ENCODE results near the gene MTCH2.

The MTCH2 gene

DNA sequence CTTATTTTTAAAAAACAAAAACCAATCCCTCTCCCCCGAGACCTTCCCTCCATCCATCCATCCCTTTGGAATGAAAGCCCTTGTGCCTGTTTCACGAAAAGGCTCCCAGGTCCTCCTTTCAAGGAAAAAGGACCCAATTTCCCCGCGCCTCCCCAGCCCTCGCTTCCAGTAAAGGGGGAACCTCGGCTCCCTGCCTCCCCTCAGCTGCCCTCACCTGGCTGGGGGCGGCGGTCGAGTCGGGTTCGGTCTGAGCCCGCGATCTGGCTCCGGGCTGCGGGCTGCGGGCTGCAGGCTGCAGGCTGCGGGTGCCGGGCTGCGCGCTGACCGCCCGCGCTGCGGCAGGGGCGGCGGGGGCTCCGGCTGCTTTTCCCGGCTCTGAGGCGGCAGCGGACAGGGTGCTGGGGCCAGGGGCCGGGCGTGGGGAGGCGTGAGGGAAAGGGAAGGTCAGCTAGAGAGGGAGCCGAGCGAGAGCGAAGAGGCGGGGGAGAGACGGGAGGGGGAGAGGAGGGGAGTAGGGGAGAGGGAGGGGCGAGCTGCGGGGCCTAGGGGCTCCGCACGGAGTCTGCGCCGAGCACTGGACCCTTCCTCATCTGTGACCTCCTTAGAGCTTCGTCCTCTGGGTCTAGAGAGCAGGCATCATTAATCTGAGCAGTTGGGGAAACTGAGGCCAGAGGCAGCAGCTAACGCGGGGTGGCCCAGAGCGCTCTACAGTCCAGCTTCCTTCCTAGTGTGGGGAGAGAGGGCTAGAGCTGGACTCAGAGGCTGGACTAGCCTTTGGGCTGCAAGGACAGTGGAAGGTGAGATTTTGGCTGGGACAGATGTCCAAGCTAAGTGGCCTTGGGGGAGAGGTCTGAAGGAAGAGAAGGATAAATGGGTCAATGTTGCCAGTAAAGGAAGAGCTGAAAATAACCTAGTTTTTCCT, 48.2 kb downstream of the MTCH2 start, which contains the start of gene C1QTNF4:
C1QTNF4 (minus strand) TSS at position 478 of the 922 bp plus-strand sequence. CDS start 3,601 bp downstream, outside the sequence.
- TF ChIP-seq, protein P1, sequence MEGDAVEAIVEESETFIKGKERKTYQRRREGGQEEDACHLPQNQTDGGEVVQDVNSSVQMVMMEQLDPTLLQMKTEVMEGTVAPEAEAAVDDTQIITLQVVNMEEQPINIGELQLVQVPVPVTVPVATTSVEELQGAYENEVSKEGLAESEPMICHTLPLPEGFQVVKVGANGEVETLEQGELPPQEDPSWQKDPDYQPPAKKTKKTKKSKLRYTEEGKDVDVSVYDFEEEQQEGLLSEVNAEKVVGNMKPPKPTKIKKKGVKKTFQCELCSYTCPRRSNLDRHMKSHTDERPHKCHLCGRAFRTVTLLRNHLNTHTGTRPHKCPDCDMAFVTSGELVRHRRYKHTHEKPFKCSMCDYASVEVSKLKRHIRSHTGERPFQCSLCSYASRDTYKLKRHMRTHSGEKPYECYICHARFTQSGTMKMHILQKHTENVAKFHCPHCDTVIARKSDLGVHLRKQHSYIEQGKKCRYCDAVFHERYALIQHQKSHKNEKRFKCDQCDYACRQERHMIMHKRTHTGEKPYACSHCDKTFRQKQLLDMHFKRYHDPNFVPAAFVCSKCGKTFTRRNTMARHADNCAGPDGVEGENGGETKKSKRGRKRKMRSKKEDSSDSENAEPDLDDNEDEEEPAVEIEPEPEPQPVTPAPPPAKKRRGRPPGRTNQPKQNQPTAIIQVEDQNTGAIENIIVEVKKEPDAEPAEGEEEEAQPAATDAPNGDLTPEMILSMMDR (IDR thresholded peaks at IDR 0.05; ENCODE audit: extremely low read depth, insufficient read depth, missing control alignments), result no peak
- DNase-seq (ENCODE audit: low spot score), result no peak
- in situ Hi-C loops (cut with MboI; ENCODE audit: low pct_unique_long_range_greater_than_20kb, low sequenced_read_pairs, unreplicated experiment), result no loop called here

DNA sequence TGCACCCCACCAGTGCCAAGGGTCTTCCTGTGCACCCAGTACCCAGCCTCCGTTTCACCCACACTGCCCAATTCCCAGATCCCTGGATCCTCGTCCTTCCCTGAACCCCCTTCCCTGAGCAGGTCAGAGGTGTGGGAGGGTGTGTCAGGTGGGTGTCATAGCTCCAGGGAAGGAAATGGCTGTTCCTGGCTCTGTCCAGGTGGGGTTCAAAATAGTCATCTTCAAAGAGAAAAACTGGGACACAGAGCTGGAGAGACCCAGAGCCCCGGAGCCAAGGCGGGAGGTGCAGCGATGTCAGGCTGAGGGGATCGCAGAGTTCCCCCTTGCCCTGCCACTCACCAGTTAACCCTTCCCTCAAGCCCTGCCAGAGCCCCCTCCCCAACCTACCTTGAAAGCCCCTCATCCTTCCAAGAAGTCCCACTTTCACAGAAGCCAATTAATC, 48.8 kb downstream of the MTCH2 start:
- no peak for DNase-seq (ENCODE audit: low spot score)
- TF ChIP-seq, protein P1 (IDR thresholded peaks at IDR 0.05; ENCODE audit: extremely low read depth, insufficient read depth, missing control alignments), result no peak
- in situ Hi-C loops (cut with MboI; ENCODE audit: low pct_unique_long_range_greater_than_20kb, low sequenced_read_pairs, unreplicated experiment), result no loop called here

DNA sequence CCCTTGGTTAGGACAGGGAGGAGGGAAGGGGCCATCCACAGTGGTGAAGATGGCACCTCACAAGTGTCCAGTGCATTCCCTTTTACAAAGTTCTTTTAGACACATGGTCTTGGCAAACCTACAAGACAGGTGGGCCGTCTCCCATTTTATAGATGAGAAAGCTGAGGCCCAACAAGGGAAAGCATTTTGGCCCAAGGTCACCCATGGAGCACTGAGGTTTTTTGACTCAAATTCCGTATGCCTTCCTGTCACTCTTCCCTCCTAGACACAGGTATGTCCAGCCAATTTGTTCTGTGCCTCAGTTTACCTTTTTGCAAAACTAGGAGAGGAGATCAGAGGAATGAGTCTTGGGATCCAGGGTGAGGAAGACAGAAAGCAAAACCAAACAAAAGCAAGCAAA, 49.4 kb downstream of the MTCH2 start:
- in situ Hi-C loops (cut with MboI; ENCODE audit: low pct_unique_long_range_greater_than_20kb, low sequenced_read_pairs, unreplicated experiment), result no loop called here
- TF ChIP-seq, protein P1 (IDR thresholded peaks at IDR 0.05; ENCODE audit: extremely low read depth, insufficient read depth, missing control alignments), result no peak
- DNase-seq (ENCODE audit: low spot score), result no peak

DNA sequence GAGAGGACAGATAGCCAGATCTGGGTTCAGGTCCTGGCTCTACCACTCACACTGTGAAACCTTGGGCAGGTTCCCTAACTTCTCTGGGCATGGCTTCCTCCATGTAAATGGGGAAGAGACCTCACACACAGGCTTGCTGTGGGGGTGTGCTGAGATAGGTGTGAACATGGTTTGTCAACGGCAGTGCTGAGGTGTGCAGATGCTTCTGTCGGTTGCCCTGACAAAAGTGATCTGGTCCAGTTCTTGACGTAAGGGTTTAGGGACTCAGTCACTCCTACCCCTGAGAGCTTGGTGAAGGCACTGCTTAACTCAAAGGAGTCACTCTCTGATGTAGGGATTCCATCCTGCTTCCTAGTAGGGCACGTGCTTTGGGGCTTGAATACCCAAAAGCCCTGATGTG, 50.1 kb downstream of the MTCH2 start:
- TF ChIP-seq, protein P1 (IDR thresholded peaks at IDR 0.05; ENCODE audit: extremely low read depth, insufficient read depth, missing control alignments), result no peak
- in situ Hi-C loops (cut with MboI; ENCODE audit: low pct_unique_long_range_greater_than_20kb, low sequenced_read_pairs, unreplicated experiment), result no loop called here

DNA sequence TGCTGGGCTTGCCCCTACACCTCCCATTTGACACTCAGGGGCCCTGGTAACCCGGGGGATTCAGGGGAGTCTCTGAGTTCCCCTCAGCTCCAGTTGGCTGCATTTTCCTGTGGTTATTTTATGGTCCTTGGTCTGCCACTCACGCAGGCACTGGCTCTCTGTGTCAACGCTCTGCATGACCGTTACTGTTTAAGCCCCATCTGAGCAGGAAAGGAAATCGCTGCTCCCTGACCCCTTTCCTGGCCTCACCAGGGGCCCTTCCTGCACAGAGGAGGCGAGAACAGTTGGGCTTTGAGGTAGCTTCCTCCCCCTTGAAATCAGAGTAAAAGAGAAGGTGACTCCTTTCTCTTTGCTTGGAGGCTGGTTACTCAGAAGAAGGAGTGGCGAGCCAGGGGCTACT, 50.6 kb downstream of the MTCH2 start:
- in situ Hi-C loops (cut with MboI; ENCODE audit: low pct_unique_long_range_greater_than_20kb, low sequenced_read_pairs, unreplicated experiment), result no loop called here
- DNase-seq (ENCODE audit: low spot score), result no peak
- TF ChIP-seq, protein P1 (IDR thresholded peaks at IDR 0.05; ENCODE audit: extremely low read depth, insufficient read depth, missing control alignments), result no peak

More for the DNA sequence above, 50.1 kb downstream of the MTCH2 start:
- DNase-seq (ENCODE audit: low spot score), result no peak

DNA sequence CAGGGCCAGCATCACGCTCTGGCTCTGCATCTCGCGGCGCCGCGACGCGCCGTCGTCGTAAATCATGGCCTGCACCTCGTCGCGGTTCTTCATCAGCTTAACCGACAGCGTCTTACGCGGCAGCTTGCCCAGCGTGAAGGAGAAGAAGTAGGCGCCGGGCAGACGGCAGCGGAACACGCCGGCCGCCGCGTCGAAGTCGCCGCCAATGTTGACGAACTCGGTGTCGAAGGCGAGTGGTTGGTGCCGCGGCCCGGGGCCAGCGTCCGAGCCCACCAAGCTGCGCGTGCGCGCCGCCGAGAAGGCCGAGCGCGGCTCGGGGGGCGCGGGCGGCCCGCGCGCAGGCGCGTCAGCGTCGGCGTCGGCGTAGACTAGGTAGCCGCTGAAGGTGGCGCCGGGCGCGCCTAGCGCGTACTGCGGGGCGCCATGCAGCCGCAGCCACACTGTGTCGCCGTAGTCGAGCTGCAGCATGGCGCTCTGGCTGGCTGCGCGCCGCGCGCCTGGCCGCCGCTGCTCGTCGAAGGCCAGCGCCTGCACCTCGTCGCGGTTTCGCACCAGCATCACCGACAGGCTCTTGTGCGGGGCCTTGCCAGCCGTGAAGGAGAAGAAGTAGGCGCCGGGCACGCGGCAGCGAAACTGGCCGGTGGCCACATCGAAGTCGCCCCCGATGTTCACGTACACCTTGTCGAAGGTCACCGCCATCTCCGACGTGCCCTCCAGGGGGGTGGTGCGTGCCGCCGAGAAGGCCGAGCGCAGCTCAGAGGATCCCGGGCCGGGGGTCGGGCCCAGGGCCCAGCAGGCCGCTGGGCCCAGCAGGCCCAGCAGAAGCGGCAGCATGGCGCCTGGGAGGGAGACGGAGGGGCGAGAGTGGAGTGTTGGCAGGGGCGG, 52.1 kb downstream of the MTCH2 start:
- TF ChIP-seq, protein P1 (IDR thresholded peaks at IDR 0.05; ENCODE audit: extremely low read depth, insufficient read depth, missing control alignments), result no peak
- DNase-seq (ENCODE audit: low spot score), result no peak
- in situ Hi-C loops (cut with MboI; ENCODE audit: low pct_unique_long_range_greater_than_20kb, low sequenced_read_pairs, unreplicated experiment), result no loop called here
